Heart left ventricle (tissue), 13 donors: ENCODE data around the gene ATG16L2.

Experiments used
- POLR2A ChIP-seq, 2 donors: fragments of 450-650 bp; IDR thresholded peaks; one replicate each; pipeline ENCODE4 v1.6.1; 2017; ENCODE audit warnings: antibody characterized with exemption in 2 of 2, mild to moderate bottlenecking in 2 of 2, moderate library complexity in 2 of 2
- TF ChIP-seq, protein P1 (sequence below), 12 donors: fragments of 200-600 bp; sonication (generic) in 4 of 12; IDR thresholded peaks; one replicate each; pipeline versions ENCODE4 v1.5.0 to v1.8.0; 2018 to 2022; ENCODE audit warnings: antibody characterized with exemption in 12 of 12, mild to moderate bottlenecking in 5 of 12
- donor health status: ischemic (EF 13 %, LVEDD 7.1; RV severe dilation, severe dysfunction).
- donor health status: DM: no; HTN: yes; CAD: no.
- donor health status: DM: no; HTN: no; CAD: no.
- donor health status: ischemic (EF 25% LVEDD 6.9; RV normal size, moderate dysfunction).
- donor health status: ischemic (EF 25% LVEDD 5.7; RV mildly dilated, moderate dysfunction).
- donor health status: ischemic (EF 35%, LVEDD 5.7; RV mildly dilated, moderate dysfunction).
- donor health status: nonischemic (EF 11% LVEDD 7.7; RV severe dilation, severe dysfunction).
- donor health status: DM: yes; HTN: yes; CAD: no.
- donor health status: PGD.
- donor health status: ischemic (EF 29% LVEDD 5.4; RV normal size, mild dysfunction).
- donor health status: nonischemic (EF 23%, LVEDD 6.1; RV moderate dilation, normal function).

DNA sequence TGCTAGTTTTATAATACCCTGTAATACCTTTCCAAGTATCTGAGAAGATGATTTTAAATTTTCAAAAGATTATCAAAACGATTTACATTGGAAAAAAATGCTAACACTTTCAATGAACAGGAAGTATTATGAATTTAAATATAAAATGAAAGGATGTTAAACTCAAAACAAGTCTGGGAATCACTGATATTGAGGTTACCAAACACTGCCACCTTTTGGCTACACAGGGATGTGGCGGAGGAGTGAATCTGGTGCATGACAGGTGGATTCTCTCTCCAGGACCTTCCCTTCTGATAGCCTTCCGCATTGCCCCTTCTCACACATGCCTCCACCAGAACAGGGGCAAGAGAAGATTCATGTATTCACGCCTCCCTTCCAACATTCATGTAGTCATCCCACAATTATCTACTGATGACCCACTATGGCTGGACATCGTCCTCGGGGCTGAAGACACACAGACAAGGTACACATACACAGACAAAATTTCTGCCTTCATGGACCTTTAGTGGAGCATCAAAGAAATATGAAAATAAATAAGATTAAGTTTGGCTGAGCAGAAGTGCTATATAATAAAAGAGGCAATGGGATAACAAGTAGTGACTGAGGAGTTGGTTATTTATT is 34.7 kb downstream of the ATG16L2 start:
- TF ChIP-seq, protein P1, sequence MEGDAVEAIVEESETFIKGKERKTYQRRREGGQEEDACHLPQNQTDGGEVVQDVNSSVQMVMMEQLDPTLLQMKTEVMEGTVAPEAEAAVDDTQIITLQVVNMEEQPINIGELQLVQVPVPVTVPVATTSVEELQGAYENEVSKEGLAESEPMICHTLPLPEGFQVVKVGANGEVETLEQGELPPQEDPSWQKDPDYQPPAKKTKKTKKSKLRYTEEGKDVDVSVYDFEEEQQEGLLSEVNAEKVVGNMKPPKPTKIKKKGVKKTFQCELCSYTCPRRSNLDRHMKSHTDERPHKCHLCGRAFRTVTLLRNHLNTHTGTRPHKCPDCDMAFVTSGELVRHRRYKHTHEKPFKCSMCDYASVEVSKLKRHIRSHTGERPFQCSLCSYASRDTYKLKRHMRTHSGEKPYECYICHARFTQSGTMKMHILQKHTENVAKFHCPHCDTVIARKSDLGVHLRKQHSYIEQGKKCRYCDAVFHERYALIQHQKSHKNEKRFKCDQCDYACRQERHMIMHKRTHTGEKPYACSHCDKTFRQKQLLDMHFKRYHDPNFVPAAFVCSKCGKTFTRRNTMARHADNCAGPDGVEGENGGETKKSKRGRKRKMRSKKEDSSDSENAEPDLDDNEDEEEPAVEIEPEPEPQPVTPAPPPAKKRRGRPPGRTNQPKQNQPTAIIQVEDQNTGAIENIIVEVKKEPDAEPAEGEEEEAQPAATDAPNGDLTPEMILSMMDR (IDR thresholded peaks at IDR 0.05): peak; percentile 56 to 84 (median 71)
- no peak for TF ChIP-seq POLR2A (IDR thresholded peaks at IDR 0.05)
